ENCODE data around the gene ZNF280B. TPM values are rescaled to one million over a fixed set of nuclear protein-coding genes. Genes with fewer than 3 reads are reported as not detected.
"Not testable (repeated sequence)": the region's sequence is repeated elsewhere in the genome, so short reads cannot be mapped to it uniquely, and the experiment has no call there.

ZNF280B gene
- total and polyA plus RNA-seq, 7 experiments from 2014 or later = 2.1 to 3.6 (median 2.3) TPM

- CTCF ChIA-PET = no interaction called here
- peaks cover 0 to under 1% (median 0%) of the 10 kb centered on the region in 5 donors for H3K27me3 Mint-ChIP-seq
Observed at GRCh38 chr22:22480940-22481339, 27.6 kb downstream of the ZNF280B start.

GRCh38 chr22:22479999-22480532 lies 28.5 kb downstream of the ZNF280B start:
- peaks cover 0 to 10% (median 4%) of the 10 kb centered on the region in 5 donors for H3K36me3 Mint-ChIP-seq
- no peaks in the 10 kb centered on the region for H3K4me1 Mint-ChIP-seq
- ChIA-PET POLR2A (no interaction called here), CTCF (no interaction called here)
- intact Hi-C loops (cut with micrococcal nuclease) = no loop called here
- no peak overlapping the region for H3K27ac Mint-ChIP-seq
- Histone ChIP-seq H3K36me3 (ENCODE audit: control insufficient read depth in 2 of 3, insufficient read depth in 3 of 3, low read length in 3 of 3) (no peaks in the 10 kb centered on the region), H3K4me3 (ENCODE audit: low read length) (no peak overlapping the region), H3K27me3 (ENCODE audit: control insufficient read depth in 2 of 2, insufficient read depth in 2 of 2, low read length in 2 of 2) (no peaks in the 10 kb centered on the region), H3K27ac (ENCODE audit: low read depth, low read length) (no peak overlapping the region), H3K9me3 (ENCODE audit: control insufficient read depth in 2 of 3, low read length in 3 of 3) (no peaks in the 10 kb centered on the region), H3K4me1 (ENCODE audit: control insufficient read depth in 2 of 2, insufficient read depth in 2 of 2, low read length in 2 of 2) (no peaks in the 10 kb centered on the region)
- no peak for DNase-seq
- ATAC-seq = no peak
- peaks cover 0 to 3% (median 0%) of the 10 kb centered on the region in 5 donors for H3K27me3 Mint-ChIP-seq
- no peaks in the 10 kb centered on the region for H3K9me3 Mint-ChIP-seq
- no peak overlapping the region for H3K4me3 Mint-ChIP-seq

More at GRCh38 chr22:22480940-22481339, 27.6 kb downstream of the ZNF280B start:
- Mint-ChIP-seq H3K4me3 (no peak overlapping the region), H3K27ac (no peak overlapping the region), H3K9me3 (no peaks in the 10 kb centered on the region), H3K4me1 (no peaks in the 10 kb centered on the region), H3K36me3 (peaks cover 0 to 16% (median 12%) of the 10 kb centered on the region in 5 donors)
- ATAC-seq = no peak
- intact Hi-C loops (cut with micrococcal nuclease) = no loop called here
- H3K4me3 ChIP-seq (ENCODE audit: low read length) = no peak overlapping the region
- no peak overlapping the region for H3K27ac ChIP-seq (ENCODE audit: low read depth, low read length)
- POLR2A ChIA-PET = no interaction called here
- H3K36me3 ChIP-seq (ENCODE audit: control insufficient read depth in 2 of 3, insufficient read depth in 3 of 3, low read length in 3 of 3) = no peaks in the 10 kb centered on the region
- H3K4me1 ChIP-seq (ENCODE audit: control insufficient read depth in 2 of 2, insufficient read depth in 2 of 2, low read length in 2 of 2) = no peaks in the 10 kb centered on the region
- DNase-seq = no peak
- no peaks in the 10 kb centered on the region for H3K9me3 ChIP-seq (ENCODE audit: control insufficient read depth in 2 of 3, low read length in 3 of 3)
- no peaks in the 10 kb centered on the region for H3K27me3 ChIP-seq (ENCODE audit: control insufficient read depth in 2 of 2, insufficient read depth in 2 of 2, low read length in 2 of 2)

- Mint-ChIP-seq H3K9me3 (no peaks in the 10 kb centered on the region), H3K27ac (no peak overlapping the region), H3K4me1 (no peaks in the 10 kb centered on the region), H3K27me3 (peaks cover 0 to 6% (median 0%) of the 10 kb centered on the region in 5 donors), H3K4me3 (no peak overlapping the region), H3K36me3 (peaks cover 0 to 4% (median 0%) of the 10 kb centered on the region in 5 donors)
- Histone ChIP-seq H3K36me3 (ENCODE audit: control insufficient read depth in 2 of 3, insufficient read depth in 3 of 3, low read length in 3 of 3) (no peaks in the 10 kb centered on the region), H3K27me3 (ENCODE audit: control insufficient read depth in 2 of 2, insufficient read depth in 2 of 2, low read length in 2 of 2) (no peaks in the 10 kb centered on the region), H3K4me1 (ENCODE audit: control insufficient read depth in 2 of 2, insufficient read depth in 2 of 2, low read length in 2 of 2) (no peaks in the 10 kb centered on the region), H3K4me3 (ENCODE audit: low read length) (no peak overlapping the region), H3K9me3 (ENCODE audit: control insufficient read depth in 2 of 3, low read length in 3 of 3) (no peaks in the 10 kb centered on the region), H3K27ac (ENCODE audit: low read depth, low read length) (no peak overlapping the region)
- ChIA-PET POLR2A (no interaction called here), CTCF (interaction anchor here (0.7 kb wide), 1 partner anchor 12 kb away, joined by 3 read pairs; no protein-coding TSS in a partner anchor)
- no peak for DNase-seq
- intact Hi-C loops (cut with micrococcal nuclease) = no loop called here
- no peak for ATAC-seq
Observed at GRCh38 chr22:22479116-22479515, 29.4 kb downstream of the ZNF280B start.

- H3K27me3 Mint-ChIP-seq = peaks cover 0 to 6% (median 0%) of the 10 kb centered on the region in 5 donors
- POLR2A ChIA-PET = no interaction called here
- H3K4me3 Mint-ChIP-seq = no peak overlapping the region
- H3K4me1 Mint-ChIP-seq = no peaks in the 10 kb centered on the region
- H3K27ac Mint-ChIP-seq = no peak overlapping the region
- CTCF ChIA-PET = interaction anchor here (0.7 kb wide), 1 partner anchor 11 kb away, joined by 3 read pairs; no protein-coding TSS in a partner anchor
- Histone ChIP-seq H3K4me1 (ENCODE audit: control insufficient read depth in 2 of 2, insufficient read depth in 2 of 2, low read length in 2 of 2) (no peaks in the 10 kb centered on the region), H3K9me3 (ENCODE audit: control insufficient read depth in 2 of 3, low read length in 3 of 3) (no peaks in the 10 kb centered on the region), H3K27me3 (ENCODE audit: control insufficient read depth in 2 of 2, insufficient read depth in 2 of 2, low read length in 2 of 2) (no peaks in the 10 kb centered on the region), H3K4me3 (ENCODE audit: low read length) (no peak overlapping the region), H3K27ac (ENCODE audit: low read depth, low read length) (no peak overlapping the region), H3K36me3 (ENCODE audit: control insufficient read depth in 2 of 3, insufficient read depth in 3 of 3, low read length in 3 of 3) (no peaks in the 10 kb centered on the region)
- intact Hi-C loops (cut with micrococcal nuclease) = no loop called here
- H3K9me3 Mint-ChIP-seq = no peaks in the 10 kb centered on the region
- no peak for DNase-seq
- peaks cover 0 to 4% (median 0%) of the 10 kb centered on the region in 5 donors for H3K36me3 Mint-ChIP-seq
- no peak for ATAC-seq
Observed at GRCh38 chr22:22478470-22478869, 30.1 kb downstream of the ZNF280B start.

GRCh38 chr22:22474733-22475132 lies 33.8 kb downstream of the ZNF280B start:
- DNase-seq (no peak), ATAC-seq (no peak)
- Histone ChIP-seq H3K27ac (ENCODE audit: low read depth, low read length) (no peak overlapping the region), H3K9me3 (ENCODE audit: control insufficient read depth in 2 of 3, low read length in 3 of 3) (no peaks in the 10 kb centered on the region), H3K4me1 (ENCODE audit: control insufficient read depth in 2 of 2, insufficient read depth in 2 of 2, low read length in 2 of 2) (no peaks in the 10 kb centered on the region), H3K27me3 (ENCODE audit: control insufficient read depth in 2 of 2, insufficient read depth in 2 of 2, low read length in 2 of 2) (no peaks in the 10 kb centered on the region), H3K36me3 (ENCODE audit: control insufficient read depth in 2 of 3, insufficient read depth in 3 of 3, low read length in 3 of 3) (no peaks in the 10 kb centered on the region), H3K4me3 (ENCODE audit: low read length) (no peak overlapping the region)
- no peak overlapping the region for H3K27ac Mint-ChIP-seq
- H3K36me3 Mint-ChIP-seq = peaks cover 0 to 2% (median 0%) of the 10 kb centered on the region in 5 donors
- ChIA-PET CTCF (no interaction called here), POLR2A (no interaction called here)
- peaks cover 2 to 18% (median 11%) of the 10 kb centered on the region in 5 donors for H3K27me3 Mint-ChIP-seq
- H3K4me3 Mint-ChIP-seq = no peak overlapping the region
- H3K4me1 Mint-ChIP-seq = no peaks in the 10 kb centered on the region
- H3K9me3 Mint-ChIP-seq = peaks cover 0 to 4% (median 3%) of the 10 kb centered on the region in 11 donors
- intact Hi-C loops (cut with micrococcal nuclease) = no loop called here

GRCh38 chr22:22471104-22471503 lies 37.4 kb downstream of the ZNF280B start:
- H3K27ac Mint-ChIP-seq; H3K4me3 ChIP-seq (ENCODE audit: low read length); POLR2A ChIA-PET; H3K36me3 ChIP-seq (ENCODE audit: control insufficient read depth in 2 of 3, insufficient read depth in 3 of 3, low read length in 3 of 3); DNase-seq; H3K27me3 ChIP-seq (ENCODE audit: control insufficient read depth in 2 of 2, insufficient read depth in 2 of 2, low read length in 2 of 2); H3K4me3 Mint-ChIP-seq; H3K9me3 ChIP-seq (ENCODE audit: control insufficient read depth in 2 of 3, low read length in 3 of 3); H3K4me1 Mint-ChIP-seq; intact Hi-C loops (cut with micrococcal nuclease); H3K4me1 ChIP-seq (ENCODE audit: control insufficient read depth in 2 of 2, insufficient read depth in 2 of 2, low read length in 2 of 2); ATAC-seq; H3K36me3 Mint-ChIP-seq; H3K27ac ChIP-seq (ENCODE audit: low read depth, low read length): not testable (repeated sequence)
- CTCF ChIA-PET = interaction anchor here (0.6 kb wide), 1 partner anchor 475 kb away, joined by 3 read pairs; no protein-coding TSS in a partner anchor
- H3K27me3 Mint-ChIP-seq = peaks cover 9 to 25% (median 20%) of the 10 kb centered on the region in 5 donors
- H3K9me3 Mint-ChIP-seq = peaks cover 8 to 31% (median 15%) of the 10 kb centered on the region in 11 donors

- H3K4me3 ChIP-seq (ENCODE audit: low read length) = no peak overlapping the region
- H3K27me3 ChIP-seq (ENCODE audit: control insufficient read depth in 2 of 2, insufficient read depth in 2 of 2, low read length in 2 of 2) = no peaks in the 10 kb centered on the region
- no peaks in the 10 kb centered on the region for H3K36me3 ChIP-seq (ENCODE audit: control insufficient read depth in 2 of 3, insufficient read depth in 3 of 3, low read length in 3 of 3)
- Mint-ChIP-seq H3K4me1 (no peaks in the 10 kb centered on the region), H3K36me3 (peaks cover 0 to 9% (median 0%) of the 10 kb centered on the region in 5 donors), H3K27me3 (peaks cover 10 to 31% (median 24%) of the 10 kb centered on the region in 5 donors), H3K4me3 (no peak overlapping the region), H3K9me3 (peaks cover 8 to 31% (median 15%) of the 10 kb centered on the region in 11 donors), H3K27ac (no peak overlapping the region)
- ChIA-PET CTCF (no interaction called here), POLR2A (no interaction called here)
- intact Hi-C loops (cut with micrococcal nuclease) = loop anchor here in 1 of 2 donors (10.0 kb wide), 1 partner anchor 245 kb away; no protein-coding TSS in a partner anchor
- H3K9me3 ChIP-seq (ENCODE audit: control insufficient read depth in 2 of 3, low read length in 3 of 3) = no peaks in the 10 kb centered on the region
- no peak overlapping the region for H3K27ac ChIP-seq (ENCODE audit: low read depth, low read length)
- ATAC-seq (no peak), DNase-seq (no peak)
- no peaks in the 10 kb centered on the region for H3K4me1 ChIP-seq (ENCODE audit: control insufficient read depth in 2 of 2, insufficient read depth in 2 of 2, low read length in 2 of 2)
Observed at GRCh38 chr22:22469527-22469926, 39.0 kb downstream of the ZNF280B start.
